Right ventricle myocardium inferior (tissue), 1 donor: Measurements from ENCODE around the gene TSACC. TPM values are rescaled to one million over a fixed set of nuclear protein-coding genes. Genes with fewer than 3 reads are reported as not detected.
"Not testable (repeated sequence)": the region's sequence is repeated elsewhere in the genome, so short reads cannot be mapped to it uniquely, and the experiment has no call there.

Experiments
- ATAC-seq: fragments of 200-7000 bp; cut with Tn5 transposase; one replicate; pipeline ENCODE4 v1.9.1; 2020; ENCODE audit warnings: mild to moderate bottlenecking, moderate library complexity
- DNase-seq: peaks from one replicate; pipeline ENCODE4 v3.0.0; 2021; ENCODE audit errors: missing footprints
- intact Hi-C: fragments of 100-400 bp; cut with DNase I; formaldehyde crosslinking; loops from one replicate; pipeline ENCODE4 v1.11.0; 2022
- total RNA-seq: library from RNA; stranded (reverse); fragmentation: NEBNext Ultra II Directional; extraction: Animal tissue kit (Norgen Biotek cat#: 25700); gene quantifications from one replicate; pipeline ENCODE4 v1.2.1, GENCODE V29; 2021
- donor health status: DM: no; HTN: yes; CAD: no; lungs with severe emphysema.

TSACC gene
- total RNA-seq, 1 donor from 2014 or later: not detected

DNA sequence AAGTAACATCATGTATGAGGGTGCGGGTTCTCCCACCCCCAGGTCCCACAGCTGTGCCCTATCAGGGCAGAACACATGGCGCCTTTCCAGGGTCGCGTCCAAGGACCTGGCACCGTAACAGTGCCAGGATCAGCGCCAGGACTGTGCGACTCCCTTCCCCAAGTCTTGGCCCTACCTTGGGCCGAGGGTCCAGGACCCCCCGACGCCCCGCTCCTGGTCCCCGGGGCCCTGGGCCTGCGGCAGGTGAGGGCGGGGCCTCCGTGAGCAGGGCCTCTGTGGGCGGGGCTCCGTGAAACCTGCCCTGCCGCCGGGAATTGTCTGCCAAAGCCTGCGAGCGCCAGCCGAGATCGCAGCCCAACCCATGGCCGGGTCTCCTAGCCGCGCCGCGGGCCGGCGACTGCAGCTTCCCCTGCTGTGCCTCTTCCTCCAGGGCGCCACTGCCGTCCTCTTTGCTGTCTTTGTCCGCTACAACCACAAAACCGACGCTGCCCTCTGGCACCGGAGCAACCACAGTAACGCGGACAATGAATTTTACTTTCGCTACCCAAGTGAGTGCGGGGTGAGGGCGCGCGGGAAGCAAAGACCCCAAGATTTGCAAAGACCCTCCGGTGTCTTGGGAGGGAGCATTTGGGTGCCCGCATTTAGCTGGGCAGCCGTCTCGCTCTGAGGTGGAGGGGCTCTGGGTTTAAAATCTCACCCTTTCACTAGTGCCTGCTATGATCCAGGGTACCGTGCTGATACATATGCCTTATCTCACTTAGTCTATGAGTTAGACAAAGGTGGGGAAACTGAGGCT, 30.8 kb downstream of the TSACC start, which contains the start of gene RHBG:
RHBG (plus strand) TSS at position 323 of the 796 bp plus-strand sequence; CDS start at position 362, 39 bp downstream.
- ATAC-seq (peak; percentile 43), DNase-seq (no peak)
- intact Hi-C loops: no loop called here

DNA sequence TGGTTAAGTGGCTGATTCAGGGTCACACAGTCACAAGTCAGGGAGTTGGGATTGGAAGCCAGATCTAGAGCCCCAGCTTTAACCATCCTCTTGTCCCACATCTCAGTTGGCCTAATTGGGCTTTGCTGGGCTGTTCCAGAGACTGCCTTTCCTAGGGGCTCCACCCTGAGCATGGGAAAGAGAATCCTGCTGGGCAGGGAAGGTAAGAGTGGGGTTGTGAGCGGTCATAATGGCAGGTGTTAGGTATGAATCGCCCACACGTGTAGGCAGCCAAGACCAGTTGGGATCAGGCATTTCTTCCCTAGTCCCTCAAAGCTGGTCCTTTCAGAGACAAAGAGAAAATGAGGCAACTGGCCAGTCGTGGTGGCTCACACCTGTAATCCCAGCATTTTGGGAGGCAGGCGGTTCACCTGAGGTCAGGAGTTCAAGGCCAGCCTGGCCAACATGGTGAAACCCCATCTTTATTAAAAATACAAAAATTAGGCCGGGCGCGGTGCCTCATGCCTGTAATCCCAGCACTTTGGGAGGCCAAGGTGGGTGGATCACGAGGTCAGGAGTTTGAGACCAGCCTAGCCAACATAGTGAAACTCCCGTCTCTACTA, 31.5 kb downstream of the TSACC start:
- DNase-seq, ATAC-seq, intact Hi-C loops: not testable (repeated sequence)

- intact Hi-C loops: no loop called here
- ATAC-seq: no peak
- DNase-seq: peak; percentile 81
Measured at GRCh38 chr1:156371553-156372264, 33.4 kb downstream of the TSACC start.

- intact Hi-C loops: no loop called here
- no peak for ATAC-seq
- DNase-seq: no peak
Measured at GRCh38 chr1:156372265-156372586, 33.9 kb downstream of the TSACC start.

GRCh38 chr1:156372876-156373275, 34.5 kb downstream of the TSACC start:
- no peak for DNase-seq
- no peak for ATAC-seq
- intact Hi-C loops: no loop called here

GRCh38 chr1:156373546-156373945, 35.2 kb downstream of the TSACC start:
- ATAC-seq (no peak), DNase-seq (no peak)
- intact Hi-C loops: no loop called here

- intact Hi-C loops: no loop called here
- no peak for DNase-seq
- no peak for ATAC-seq
Measured at GRCh38 chr1:156376146-156376545, 37.8 kb downstream of the TSACC start.

DNA sequence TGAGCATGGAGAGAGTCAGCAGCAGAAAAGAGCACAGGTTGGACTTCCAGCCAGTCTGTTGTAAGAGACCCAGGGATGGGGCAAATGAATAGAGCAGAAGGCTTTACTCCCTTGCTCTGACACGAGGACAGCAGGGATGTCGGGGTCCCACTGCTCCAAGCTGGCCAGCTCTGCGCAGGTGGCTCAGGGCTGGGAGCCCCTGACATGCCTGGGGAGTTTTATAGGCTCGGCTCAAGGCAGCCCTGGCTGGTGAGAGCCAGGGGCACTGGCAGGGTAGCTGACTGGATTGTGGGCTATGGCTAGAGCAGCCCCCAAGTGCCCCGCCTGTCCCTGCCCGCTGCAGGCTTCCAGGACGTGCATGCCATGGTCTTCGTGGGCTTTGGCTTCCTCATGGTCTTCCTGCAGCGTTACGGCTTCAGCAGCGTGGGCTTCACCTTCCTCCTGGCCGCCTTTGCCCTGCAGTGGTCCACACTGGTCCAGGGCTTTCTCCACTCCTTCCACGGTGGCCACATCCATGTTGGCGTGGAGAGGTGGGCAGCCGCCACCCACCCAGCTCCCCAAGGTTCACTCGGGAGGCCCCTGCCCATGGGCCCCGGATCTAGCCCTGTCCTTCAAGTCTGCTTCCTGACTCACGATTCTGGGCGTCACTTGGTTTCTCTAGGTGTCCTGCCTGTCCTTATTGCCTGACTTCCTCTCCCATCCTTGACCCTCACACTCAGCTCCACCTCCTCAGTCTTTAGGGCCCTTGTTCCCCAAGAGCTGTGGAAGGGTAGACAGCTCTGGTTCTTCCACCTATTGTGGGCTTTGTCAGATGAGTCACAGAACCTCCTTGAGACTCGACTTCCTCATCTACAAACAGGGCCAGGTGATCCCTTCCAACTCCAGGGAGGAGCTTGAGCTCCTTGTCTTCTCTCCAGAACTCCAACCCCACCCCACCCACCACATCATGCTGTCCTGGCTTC, 38.9 kb downstream of the TSACC start:
- ATAC-seq: no peak
- intact Hi-C loops: no loop called here

DNA sequence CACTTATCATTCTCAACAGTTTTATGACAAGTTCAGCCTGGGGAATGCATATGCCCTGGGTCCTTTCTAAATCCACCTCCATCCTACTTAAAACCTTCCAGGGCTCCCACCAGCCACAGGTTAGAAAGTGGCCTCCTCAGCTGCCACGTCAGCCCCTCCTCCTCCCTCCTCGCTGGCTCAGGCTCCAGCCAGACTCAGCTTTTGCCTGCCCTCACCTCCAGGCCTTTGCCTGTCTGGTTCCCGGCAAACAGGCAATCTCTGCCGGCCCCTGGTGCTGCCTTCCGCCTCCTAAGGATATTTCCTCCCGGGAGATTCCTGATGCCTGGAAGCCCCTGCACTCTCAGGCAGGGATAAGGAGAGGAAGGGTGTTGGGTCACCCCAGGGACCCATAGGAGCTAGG, 40.2 kb downstream of the TSACC start:
- no peak for ATAC-seq
- peak; percentile 2 for DNase-seq
- intact Hi-C loops: no loop called here

More for the DNA sequence above, 38.9 kb downstream of the TSACC start:
- peak; percentile 25 for DNase-seq

- ATAC-seq: no peak
- intact Hi-C loops: loop anchor here (5.0 kb wide), 1 partner anchor 228 kb away; no protein-coding TSS in a partner anchor
- DNase-seq: no peak
Measured at GRCh38 chr1:156379420-156380165, 41.3 kb downstream of the TSACC start.

GRCh38 chr1:156382561-156382960, 44.2 kb downstream of the TSACC start:
- DNase-seq (peak; percentile 33), ATAC-seq (no peak)
- intact Hi-C loops: loop anchor here (5.0 kb wide), 1 partner anchor 225 kb away; no protein-coding TSS in a partner anchor

GRCh38 chr1:156383023-156383422, 44.7 kb downstream of the TSACC start:
- intact Hi-C loops: loop anchor here (5.0 kb wide), 1 partner anchor 224 kb away; no protein-coding TSS in a partner anchor
- DNase-seq (peak; percentile 61), ATAC-seq (peak; percentile 83)

- intact Hi-C loops: loop anchor here (2.0 to 5.0 kb wide), 2 partner anchors 223 to 275 kb away; no protein-coding TSS in a partner anchor
- DNase-seq (peak; percentile 37), ATAC-seq (no peak)
Measured at GRCh38 chr1:156384007-156384406, 45.7 kb downstream of the TSACC start.

GRCh38 chr1:156384658-156385057, 46.3 kb downstream of the TSACC start:
- ATAC-seq (no peak), DNase-seq (peak; percentile 37)
- intact Hi-C loops: loop anchor here (1.0 to 5.0 kb wide), 3 partner anchors 62 to 274 kb away; no protein-coding TSS in a partner anchor

- ATAC-seq (no peak), DNase-seq (peak; percentile 61)
- intact Hi-C loops: loop anchor here (1.0 to 2.0 kb wide), 2 partner anchors 61 to 273 kb away; no protein-coding TSS in a partner anchor
Measured at GRCh38 chr1:156385534-156386031, 47.3 kb downstream of the TSACC start.

DNA sequence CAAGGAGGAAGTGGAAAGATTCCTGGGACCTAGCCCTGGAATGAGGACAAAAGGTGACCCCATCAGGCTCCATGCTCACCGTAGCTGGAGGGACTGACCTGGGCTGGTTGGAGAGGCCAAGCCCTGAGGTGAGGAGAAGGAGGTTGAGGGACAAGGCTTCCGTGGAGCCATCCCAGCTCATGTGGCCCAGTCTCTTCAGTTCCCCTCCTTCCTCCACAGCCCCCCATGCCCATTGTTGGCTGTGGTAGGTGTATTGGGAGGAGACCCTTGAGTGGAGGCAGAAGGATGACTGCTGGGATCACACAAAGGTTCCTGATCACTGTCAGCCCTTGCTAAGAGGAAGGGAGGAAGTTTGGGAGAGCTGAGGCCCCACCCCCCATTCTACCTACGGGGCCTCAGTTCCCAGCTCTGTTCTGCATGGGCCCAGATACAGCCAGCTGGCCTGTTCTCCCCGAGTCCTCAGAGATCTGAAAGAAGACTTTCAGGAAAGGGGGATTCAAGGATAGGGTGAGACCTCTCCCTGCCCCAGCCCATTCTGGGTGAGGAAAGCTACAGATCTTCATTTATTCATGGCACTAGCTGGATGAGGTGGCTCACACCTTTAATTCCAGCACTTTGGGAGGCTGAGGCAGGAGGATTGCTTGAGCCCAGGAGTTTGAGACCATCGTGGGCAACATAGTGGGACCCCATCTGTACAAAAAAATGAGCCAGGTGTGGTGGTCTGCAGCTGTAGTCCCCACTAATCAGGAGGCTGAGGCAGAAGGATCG, 48.0 kb downstream of the TSACC start:
- intact Hi-C loops: no loop called here
- ATAC-seq (no peak), DNase-seq (no peak)
